Measurements from ENCODE around the gene FAM222A.

Gene FAM222A

DNA sequence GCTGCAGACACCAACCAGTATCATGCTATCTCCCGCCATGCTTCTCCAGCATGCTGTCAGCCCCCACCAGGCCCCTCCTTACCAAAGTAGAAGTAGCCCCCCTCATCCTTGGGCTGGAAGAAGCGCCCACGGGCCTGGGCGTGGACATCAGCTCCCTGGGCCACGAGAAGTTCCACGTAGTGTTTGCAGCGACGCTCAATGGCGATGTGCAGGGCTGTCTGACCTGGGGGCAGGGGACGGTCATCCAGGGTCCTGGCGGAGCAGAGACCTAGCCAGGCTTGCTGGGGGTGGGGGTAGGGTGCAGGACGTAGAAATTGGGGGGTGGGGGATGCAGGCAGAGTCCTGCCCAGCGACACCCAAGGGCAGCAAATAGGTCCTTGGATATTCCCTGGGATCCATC, 86.9 kb downstream of the FAM222A start:
- no peak for DNase-seq (ENCODE audit: low read depth)

DNA sequence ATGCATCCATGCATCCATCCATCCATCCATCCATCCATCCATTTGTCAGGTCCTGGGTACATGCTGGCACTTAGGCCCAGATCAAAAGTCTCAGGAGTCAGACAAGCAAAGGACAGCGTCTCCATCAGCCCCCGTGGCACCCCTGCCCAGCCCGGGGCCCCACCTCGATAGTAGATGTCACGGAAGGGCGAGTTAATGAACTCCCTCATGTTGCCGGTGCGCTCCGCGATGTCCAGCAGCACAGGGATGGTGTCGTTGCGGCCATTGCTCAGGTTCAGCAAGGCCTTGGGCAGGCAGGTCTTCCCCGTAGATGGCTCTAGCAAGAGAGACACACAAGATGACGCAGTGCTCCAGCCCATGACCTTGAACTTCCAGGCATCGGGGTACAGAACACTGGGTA, 89.2 kb downstream of the FAM222A start:
- DNase-seq (ENCODE audit: low read depth): no peak

DNA sequence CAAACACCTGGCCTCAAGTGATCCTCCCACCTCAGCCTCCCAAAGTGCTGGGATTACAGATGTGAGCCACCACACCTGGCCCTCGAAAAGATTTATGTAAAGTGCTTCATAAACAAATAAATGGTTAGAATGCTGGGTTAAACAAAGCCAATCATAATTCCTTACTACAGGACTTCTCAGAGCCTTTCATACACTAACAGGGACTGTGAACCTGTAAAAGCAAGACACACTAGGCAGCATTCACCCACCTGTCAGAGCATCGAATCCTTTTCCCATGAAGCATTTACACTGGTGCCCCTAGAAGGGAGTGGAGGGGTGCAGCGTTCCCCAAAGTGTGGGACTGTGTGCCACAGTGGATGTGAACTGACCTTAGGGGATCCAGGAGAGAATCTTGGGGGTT, 90.1 kb downstream of the FAM222A start:
- DNase-seq (ENCODE audit: low read depth): no peak

DNA sequence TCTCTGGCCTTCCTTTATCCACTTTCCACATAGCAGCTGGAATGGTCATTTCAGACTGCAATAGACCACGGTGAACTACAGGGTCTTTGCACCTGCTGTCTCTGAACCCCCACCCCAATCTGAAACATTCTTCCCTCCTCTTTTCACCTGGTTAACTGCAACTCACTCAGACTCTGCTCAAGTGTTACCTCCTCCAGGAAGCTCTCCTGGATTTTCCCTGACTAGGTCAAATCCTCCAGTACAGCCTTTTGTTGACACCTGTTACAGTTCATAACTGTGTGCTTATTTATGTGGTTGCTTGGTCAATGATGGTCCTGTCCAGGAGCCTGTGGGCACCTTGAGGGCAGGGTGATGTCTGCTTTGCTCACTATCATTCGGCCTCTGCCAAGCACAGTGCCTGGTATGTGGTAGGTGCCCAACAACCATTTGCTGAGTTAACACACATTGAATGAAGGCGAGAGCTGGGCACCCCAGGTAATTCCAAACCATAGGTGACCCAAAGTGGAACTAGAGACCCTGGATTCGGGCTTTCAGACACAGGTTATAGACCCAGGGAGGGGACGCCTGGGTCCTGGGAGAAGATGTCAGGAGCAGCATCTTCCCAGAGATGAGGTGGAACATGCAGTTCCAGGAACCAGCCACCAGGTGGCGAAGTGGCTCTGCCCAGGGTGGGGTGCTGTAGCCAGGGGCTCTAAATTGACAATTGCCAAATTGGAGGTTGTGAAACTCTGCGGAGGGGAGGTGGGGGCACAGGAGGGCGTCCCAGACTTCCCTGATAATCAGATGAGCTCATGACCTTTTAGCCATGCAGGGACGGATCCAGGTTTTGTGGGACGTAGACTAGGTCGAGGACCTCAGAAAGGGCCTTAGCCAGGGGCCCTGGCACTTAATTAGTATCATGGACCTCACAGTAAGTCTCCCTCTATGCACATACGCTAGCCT, 91.5 kb downstream of the FAM222A start:
- DNase-seq (ENCODE audit: low read depth): peak; percentile 52

DNA sequence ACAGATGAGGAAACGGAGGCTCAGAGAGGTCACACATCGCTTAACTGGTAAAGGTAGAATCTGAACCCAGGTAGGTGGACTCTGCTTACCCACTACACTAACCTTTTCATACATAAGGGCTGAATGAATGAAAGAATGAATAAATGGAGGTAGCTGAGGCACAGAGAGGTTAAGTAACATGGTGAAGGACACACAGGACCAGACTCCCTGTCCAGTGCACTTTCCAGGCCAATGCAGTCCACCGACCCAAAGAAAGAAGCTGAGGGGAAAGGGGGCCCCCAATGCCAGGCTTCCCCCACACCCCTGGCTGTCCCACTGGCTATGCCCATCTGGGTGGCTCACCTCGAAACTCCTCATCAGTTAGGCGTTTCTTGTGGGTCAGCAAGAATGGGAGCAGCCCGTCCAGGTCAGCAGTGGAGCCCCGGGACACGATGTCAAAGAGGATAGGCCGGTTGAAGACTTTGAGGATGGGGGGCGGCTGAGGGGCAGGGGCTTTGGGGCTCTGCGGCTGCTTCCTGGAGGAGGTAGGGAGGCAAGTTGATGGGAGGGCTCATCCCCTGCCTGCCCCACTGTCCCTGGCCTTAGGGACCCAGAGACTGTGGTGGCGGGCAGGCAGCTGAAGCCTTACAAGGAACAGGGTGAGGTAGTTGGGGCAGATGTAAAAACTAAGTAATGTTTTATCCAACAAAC, 94.5 kb downstream of the FAM222A start:
- no peak for DNase-seq (ENCODE audit: low read depth)

DNA sequence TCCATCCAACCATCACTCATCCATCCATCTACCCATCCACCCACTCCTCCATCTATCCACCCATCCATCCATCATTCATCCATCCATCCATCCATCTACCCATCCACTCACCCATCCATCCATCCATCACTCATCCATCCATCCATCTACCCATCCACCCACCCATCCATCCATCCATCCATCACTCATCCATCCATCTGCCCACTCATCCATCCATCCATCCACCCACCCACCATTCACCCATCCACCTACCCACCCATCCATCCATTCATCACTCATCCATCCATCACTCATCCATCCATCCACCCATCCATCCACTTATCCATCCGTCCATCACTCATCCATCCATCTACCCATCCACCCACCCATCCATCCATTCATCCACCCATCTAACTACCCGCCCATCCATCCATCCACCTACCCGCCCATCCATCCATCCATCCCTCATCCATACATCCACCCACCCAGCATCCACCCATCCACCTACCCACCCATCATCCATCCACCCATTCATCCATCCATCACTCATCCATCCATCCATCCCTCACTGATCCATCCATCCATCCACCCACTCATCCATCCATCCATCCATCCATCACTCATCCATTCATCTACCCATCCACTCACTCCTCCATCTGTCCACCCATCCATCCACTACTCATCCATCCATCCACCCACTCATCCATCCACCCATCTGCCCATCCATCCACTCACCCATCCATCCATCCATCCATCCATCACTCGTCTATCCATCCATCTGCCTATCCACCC, 95.4 kb downstream of the FAM222A start:
- DNase-seq (ENCODE audit: low read depth): no peak

DNA sequence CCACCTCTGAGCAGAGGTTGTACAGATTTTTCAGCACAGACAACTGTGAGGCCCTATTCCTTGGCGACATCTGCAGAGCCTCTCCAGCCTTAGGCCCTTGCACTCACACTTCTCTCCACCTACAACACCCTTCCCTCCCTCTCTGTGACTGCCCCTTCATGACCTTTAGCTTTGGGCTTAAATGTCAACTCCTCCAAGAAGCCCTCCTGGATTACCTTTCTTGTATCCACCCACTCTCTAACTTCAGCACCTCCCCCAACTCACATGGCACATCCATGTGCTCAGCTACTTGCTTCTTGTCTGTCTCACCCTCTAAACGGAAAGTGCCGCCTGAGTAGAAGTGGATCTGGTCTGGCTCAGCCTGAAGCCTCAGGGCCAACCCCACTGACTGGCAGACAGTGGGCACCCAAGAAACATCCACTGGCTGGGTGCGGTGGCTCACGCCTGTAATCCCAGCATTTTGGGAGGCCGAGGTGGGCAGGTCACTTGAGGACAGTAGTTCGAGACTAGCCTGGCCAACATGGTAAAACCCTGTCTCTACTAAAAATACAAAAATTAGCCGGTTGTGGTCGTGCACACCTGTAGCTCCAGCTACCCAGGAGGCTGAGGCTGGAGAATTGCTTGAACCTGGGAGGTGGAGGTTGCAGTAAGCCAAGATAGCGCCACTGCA, 97.5 kb downstream of the FAM222A start:
- no peak for DNase-seq (ENCODE audit: low read depth)

DNA sequence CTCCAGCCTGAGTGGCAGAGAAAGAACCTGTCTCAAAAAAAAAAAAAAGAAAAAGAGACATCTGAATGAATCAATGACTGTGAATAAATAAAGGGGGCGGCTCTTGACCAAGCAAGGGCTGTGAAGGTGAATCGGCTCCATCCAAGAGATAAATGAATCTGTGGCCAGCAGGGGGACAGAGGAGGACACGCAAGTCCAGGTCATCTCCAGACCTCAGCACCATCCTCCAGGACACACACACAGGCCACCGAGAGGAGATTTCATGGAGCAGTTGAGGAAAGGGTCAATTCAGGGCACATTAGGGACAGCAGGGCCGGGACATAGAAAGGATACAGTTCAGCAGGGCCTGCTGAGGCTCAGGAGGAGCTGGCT, 98.0 kb downstream of the FAM222A start:
- no peak for DNase-seq (ENCODE audit: low read depth)

DNA sequence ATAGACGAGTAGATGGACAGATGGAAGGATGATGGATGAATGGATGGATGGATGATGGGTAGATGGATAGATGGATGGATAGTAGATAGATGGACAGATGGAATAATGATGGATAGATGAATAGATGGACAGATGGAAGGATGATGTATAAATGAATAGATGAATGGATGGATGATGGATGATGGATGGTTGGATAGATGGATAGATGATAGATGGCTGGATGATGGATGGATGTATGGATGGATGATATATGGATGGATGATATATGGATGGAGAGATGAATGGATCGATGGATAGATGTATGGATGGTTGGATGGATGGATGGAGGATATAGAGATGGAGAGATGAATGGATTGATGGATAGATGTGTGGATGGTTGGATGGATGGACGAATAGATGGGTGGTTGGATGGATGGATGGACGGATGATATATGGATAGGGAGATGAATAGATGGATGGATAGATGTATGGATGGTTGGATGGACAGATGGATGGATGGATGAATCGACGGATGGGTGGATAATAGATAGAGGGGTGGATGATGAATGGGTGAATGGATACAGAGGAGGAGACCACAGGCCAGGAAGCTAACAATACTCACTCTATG, 100.3 kb downstream of the FAM222A start:
- no peak for DNase-seq (ENCODE audit: low read depth)

DNA sequence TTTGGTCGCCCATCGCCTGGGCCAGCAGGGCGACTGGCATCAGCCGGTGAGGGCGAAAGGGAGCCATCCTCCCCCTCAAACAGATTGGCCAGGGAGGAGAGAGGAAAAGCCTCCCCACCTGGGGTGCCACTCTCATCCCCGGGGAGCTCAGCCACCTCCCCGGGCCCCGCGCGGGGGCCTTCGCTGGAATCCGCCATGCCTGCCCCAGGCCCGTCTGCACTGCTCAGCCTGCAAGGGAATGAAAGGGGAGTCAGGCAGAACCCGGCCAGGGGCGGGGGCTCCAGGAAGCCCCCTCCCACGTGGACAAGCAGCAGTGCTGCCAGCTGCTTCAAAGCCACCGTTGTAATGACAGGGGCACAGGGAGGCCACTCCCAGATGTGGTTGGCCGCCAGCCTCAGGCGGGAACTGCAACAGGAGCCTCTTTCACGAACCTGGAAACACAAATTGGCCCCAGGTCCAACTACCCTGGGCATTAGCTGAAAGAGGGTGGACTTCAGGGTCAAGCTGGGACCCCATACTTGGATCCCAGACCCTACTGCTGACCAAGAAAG, 101.0 kb downstream of the FAM222A start:
- no peak for DNase-seq (ENCODE audit: low read depth)

DNA sequence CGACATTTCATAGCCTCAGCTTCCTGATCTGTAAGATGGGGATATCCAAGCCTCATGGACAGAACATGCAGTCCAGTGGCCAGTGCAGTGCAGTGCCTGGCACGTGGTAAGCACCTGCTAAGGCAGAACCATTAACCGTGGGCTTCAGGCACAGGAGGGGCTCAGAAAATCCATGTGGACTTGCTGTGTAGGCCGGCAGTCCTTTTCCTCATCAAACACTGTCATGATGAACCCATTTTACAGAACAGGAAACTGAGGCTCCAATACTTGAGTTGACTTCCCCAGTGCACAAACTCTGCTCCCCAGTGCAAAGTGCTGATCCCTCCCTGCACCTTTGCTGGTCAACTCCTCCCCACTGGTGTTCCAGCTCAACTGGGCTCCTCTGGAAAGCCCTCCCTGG, 101.6 kb downstream of the FAM222A start:
- no peak for DNase-seq (ENCODE audit: low read depth)

DNA sequence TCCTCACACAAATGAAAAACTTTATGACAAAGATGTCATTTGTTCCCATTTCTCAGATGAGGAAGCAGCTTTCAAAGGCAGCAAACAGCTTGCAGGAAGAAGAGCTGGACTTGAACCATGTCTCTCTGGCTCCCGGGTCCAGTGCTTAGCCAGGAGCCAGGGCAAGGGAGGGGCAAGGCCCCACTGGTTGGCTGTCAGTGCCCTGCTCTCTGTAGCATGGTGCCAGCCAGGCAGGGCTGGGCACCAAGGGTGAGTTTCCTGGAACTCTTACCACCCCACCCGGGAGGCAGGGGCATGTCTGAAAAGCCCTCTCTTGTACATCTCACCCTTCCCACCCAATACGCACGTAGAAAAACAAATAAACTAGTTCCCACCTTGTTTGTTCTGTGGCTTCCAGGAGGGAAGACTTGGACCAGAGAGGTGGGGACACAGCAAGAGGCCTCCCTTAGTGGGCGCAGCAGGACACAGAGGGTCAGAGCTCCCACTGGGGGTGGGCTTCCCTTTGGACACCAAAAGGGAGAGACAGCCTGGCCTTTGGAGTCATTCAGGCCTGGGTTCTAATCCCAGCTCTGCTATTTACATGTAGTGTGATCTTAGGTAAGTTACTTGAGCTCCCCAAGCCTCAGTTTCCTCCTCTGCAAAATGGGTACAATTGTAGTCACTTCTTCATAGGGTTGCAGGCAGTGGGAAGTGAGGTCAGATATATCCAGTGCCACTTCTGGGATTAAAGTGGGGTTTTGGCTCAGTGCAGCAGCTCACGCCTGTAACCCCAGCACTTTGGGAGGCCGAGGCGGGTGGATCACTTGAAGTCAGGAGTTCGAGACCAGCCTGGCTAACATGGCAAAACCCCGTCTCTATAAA, 102.4 kb downstream of the FAM222A start:
- DNase-seq (ENCODE audit: low read depth): no peak

DNA sequence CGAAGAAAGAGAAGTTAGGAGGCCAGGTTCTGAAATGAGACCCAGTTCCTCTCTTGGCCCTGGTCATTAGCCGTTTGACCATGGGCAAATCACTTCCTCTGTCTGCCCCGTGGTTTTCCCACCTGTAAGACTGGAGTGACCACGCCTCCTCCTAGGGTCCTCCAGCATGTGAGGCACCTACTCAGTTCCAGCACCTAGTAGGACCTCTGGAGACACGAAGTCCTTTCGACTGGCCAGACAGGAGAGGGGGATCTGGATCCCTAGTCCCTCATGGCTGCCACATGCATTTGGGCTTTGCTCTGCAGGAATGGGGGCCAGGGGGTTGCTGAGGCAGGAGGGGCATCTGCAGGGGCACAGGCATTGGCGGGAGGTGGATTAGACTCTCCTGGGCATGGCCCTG, 103.2 kb downstream of the FAM222A start:
- DNase-seq (ENCODE audit: low read depth): no peak

DNA sequence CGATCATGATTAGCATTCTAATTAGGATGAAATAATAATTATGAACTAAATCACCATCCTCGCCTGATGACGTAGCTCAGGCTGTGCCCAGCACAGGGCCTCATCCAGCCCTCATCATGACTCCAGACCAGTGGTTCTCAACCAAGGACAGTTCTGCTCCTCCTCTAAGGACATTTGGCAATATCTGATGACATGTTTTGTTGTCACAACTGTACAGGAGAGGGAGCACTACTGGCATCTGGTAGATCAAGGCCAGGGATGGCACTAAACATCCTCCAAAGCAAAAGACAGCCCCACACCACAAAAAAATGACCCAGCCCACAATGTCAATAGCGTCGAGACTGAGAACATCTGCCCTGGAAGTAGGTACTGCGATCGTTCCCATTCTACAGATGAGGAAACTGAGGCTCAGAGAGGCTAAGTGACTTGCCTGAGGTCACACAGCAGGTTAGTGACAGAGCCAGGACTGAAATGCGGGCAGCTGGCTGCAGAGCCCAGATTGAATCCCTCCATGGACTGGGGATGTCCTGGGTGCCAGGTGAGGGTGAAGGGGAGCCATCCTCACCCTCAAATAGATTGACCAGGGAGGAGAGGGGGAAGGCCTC, 104.1 kb downstream of the FAM222A start:
- DNase-seq (ENCODE audit: low read depth): no peak

DNA sequence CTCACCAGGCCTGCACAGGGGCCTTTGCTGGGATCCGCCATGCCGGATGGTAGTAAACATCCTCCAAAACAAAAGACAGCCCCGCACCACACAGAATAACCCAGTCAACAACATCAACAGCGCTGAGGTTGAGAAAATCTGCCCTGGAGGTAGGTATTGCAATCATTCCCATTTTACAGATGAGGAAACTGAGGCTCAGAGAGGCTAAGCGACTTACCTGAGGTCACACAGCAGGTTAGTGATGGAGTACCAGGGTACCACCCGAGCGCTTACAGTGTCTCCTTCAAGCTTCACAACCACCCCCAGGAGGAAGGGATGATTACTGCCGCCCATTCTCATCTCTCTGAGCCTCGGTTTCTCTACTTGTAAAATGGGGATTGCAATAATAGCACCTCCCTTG, 104.6 kb downstream of the FAM222A start:
- no peak for DNase-seq (ENCODE audit: low read depth)

DNA sequence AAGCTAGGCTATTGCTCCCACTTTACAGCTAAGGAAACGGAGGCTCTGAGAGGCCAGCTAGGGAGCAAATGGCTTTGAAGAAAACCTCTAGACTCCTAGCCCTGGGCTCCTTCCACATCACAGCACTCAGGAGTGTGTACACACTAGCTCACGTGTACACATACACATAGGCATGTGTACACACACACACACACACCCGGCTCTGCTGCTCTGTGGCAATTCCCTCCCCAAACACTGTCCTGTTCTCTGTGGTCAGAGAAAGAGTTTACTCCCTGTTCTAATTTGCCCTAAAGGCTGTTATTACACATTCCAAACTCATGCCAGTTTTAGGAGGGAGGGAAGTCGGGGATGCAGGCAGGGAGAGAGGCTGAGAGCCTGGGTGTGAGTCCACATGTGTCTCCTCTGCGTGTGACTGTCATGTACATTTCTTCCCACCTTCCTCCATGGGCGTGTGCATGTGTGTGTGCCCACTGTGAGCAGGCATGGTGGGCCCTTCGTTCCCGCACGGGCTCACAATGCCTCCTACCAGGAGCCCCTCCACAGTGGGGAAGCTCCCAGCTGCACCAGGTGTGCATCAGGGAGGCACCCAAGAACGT, 105.4 kb downstream of the FAM222A start:
- no peak for DNase-seq (ENCODE audit: low read depth)

Data from stimulated activated CD8-positive, alpha-beta memory T cell treated with anti-CD3 and anti-CD28 coated beads, Interleukin-4, amount 100 ng/mL, for 24 hours (primary cell).